Liver (tissue), 9 donors: ENCODE data around the gene COMP. TPM values are rescaled to one million over a fixed set of nuclear protein-coding genes. Genes with fewer than 3 reads are reported as not detected.

Experiments used
- DNase-seq: peaks from one replicate; pipeline ENCODE4 v3.0.0-alpha.2; 2017; ENCODE audit warnings: low spot score
- H3K27ac ChIP-seq, 2 donors: one replicate each; pipeline ENCODE4 v1.7.0; 2013; ENCODE audit warnings: inconsistent platforms in 2 of 2, low read length in 2 of 2, control low read depth in 1 of 2, low read depth in 1 of 2, mild to moderate bottlenecking in 1 of 2
- H3K27me3 ChIP-seq, 4 donors: one replicate each; pipeline versions ENCODE4 v1.6.1 to v1.7.0; 2013; ENCODE audit warnings: low read length in 3 of 4, inconsistent platforms in 1 of 4, mild to moderate bottlenecking in 1 of 4, moderate library complexity in 1 of 4; ENCODE audit not compliant: control insufficient read depth in 4 of 4, insufficient read depth in 4 of 4
- H3K36me3 ChIP-seq, 4 donors: one replicate each; pipeline versions ENCODE4 v1.6.1 to v1.7.0; 2013; ENCODE audit warnings: low read length in 3 of 4, mild to moderate bottlenecking in 3 of 4, low read depth in 1 of 4, moderate library complexity in 1 of 4; ENCODE audit not compliant: control insufficient read depth in 4 of 4, insufficient read depth in 3 of 4
- H3K4me1 ChIP-seq, 4 donors: one replicate each; pipeline versions ENCODE4 v1.6.1 to v1.7.0; 2013; ENCODE audit warnings: low read length in 3 of 4, mild to moderate bottlenecking in 3 of 4, moderate library complexity in 1 of 4; ENCODE audit not compliant: control insufficient read depth in 4 of 4, insufficient read depth in 4 of 4
- H3K4me3 ChIP-seq, 3 donors: one replicate each; pipeline versions ENCODE4 v1.6.1 to v1.7.0; 2013; ENCODE audit warnings: low read length in 3 of 3, control low read depth in 1 of 3, low read depth in 1 of 3, mild to moderate bottlenecking in 1 of 3
- H3K9ac ChIP-seq, 2 donors: one replicate each; pipeline ENCODE4 v1.7.0; 2013; ENCODE audit warnings: low read length in 2 of 2, mild to moderate bottlenecking in 2 of 2, moderate library complexity in 2 of 2, control low read depth in 1 of 2, low read depth in 1 of 2
- H3K9me3 ChIP-seq, 4 donors: one replicate each; pipeline versions ENCODE4 v1.6.1 to v1.7.0; 2013; ENCODE audit warnings: low read length in 3 of 4; ENCODE audit not compliant: control insufficient read depth in 4 of 4
- EGR1 ChIP-seq, 2 donors: IDR thresholded peaks; 2 replicates each; pipeline ENCODE4 v1.6.1; 2016 to 2018; ENCODE audit warnings: antibody characterized with exemption in 2 of 2, low read depth in 2 of 2
- FOXA1 ChIP-seq: IDR thresholded peaks from 2 replicates; pipeline ENCODE4 v1.6.1; 2016; ENCODE audit warnings: antibody characterized with exemption
- FOXA2 ChIP-seq: IDR thresholded peaks from 2 replicates; pipeline ENCODE4 v1.6.1; 2016; ENCODE audit warnings: antibody characterized with exemption
- GABPA ChIP-seq, 2 donors: IDR thresholded peaks in 1 of 2; conservative IDR thresholded peaks in 1 of 2; 2 replicates each; pipeline ENCODE4 v1.6.1; 2016; ENCODE audit warnings: antibody characterized with exemption in 2 of 2, mild to moderate bottlenecking in 1 of 2, moderate library complexity in 1 of 2
- HNF4A ChIP-seq, 2 donors: conservative IDR thresholded peaks; 2 replicates each; pipeline ENCODE4 v1.6.1; 2016; ENCODE audit warnings: antibody characterized with exemption in 2 of 2, mild to moderate bottlenecking in 2 of 2
- HNF4G ChIP-seq: IDR thresholded peaks from 2 replicates; pipeline ENCODE4 v1.6.1; 2016; ENCODE audit warnings: antibody characterized with exemption
- JUND ChIP-seq, 2 donors: IDR thresholded peaks; 2 replicates each; pipeline ENCODE4 v1.6.1; 2016; ENCODE audit warnings: antibody characterized with exemption in 2 of 2
- MAX ChIP-seq: IDR thresholded peaks from 2 replicates; pipeline ENCODE4 v1.6.1; 2016; ENCODE audit warnings: antibody characterized with exemption
- NR2F2 ChIP-seq: IDR thresholded peaks from 2 replicates; pipeline ENCODE4 v1.6.1; 2016; ENCODE audit warnings: antibody characterized with exemption
- RAD21 ChIP-seq, 2 donors: IDR thresholded peaks; 2 replicates each; pipeline ENCODE4 v1.6.1; 2016; ENCODE audit warnings: antibody characterized with exemption in 2 of 2, mild to moderate bottlenecking in 2 of 2
- REST ChIP-seq: IDR thresholded peaks from 2 replicates; pipeline ENCODE4 v1.6.1; 2016; ENCODE audit warnings: antibody characterized with exemption, mild to moderate bottlenecking
- RXRA ChIP-seq, 2 donors: IDR thresholded peaks; 2 replicates each; pipeline ENCODE4 v1.6.1; 2017 to 2018; ENCODE audit warnings: antibody characterized with exemption in 2 of 2, mild to moderate bottlenecking in 1 of 2
- SP1 ChIP-seq: IDR thresholded peaks from 2 replicates; pipeline ENCODE4 v1.6.1; 2018; ENCODE audit warnings: antibody characterized with exemption, mild to moderate bottlenecking
- TAF1 ChIP-seq: conservative IDR thresholded peaks from 2 replicates; pipeline ENCODE4 v1.6.1; 2016; ENCODE audit warnings: antibody characterized with exemption, mild to moderate bottlenecking
- YY1 ChIP-seq: IDR thresholded peaks from 2 replicates; pipeline ENCODE4 v1.6.1; 2016; ENCODE audit warnings: antibody characterized with exemption, mild to moderate bottlenecking
- WGBS: extraction: QIAGEN DNeasy Blood & Tissue Kit; methylation state at CpG from one replicate; pipeline ENCODE4 v1.1.7; 2013; 5-methylcytosine and 5-hydroxymethylcytosine counted together
- polyA plus RNA-seq, 2 donors: library from polyadenylated mRNA; stranded (reverse) in 1 of 2; unstranded in 1 of 2; fragments of 200-250 nt in 1 of 2; fragments of >200 nt in 1 of 2; fragmentation: Nextera tagmentation in 1 of 2; extraction: Ambion mirVana in 1 of 2; gene quantifications; one replicate each; pipeline versions ENCODE4 v1.2.1 to v1.2.3, GENCODE V29; 2013 to 2015
- total RNA-seq, 2 donors: library from RNA; depleted of rRNA; stranded (reverse); fragments of >200 nt; gene quantifications; one replicate each; pipeline ENCODE4 v1.2.3, GENCODE V29; 2014
- TF ChIP-seq, protein P1 (sequence below): fragments of 150-350 bp; IDR thresholded peaks from 2 replicates; pipeline ENCODE4 v1.5.1; 2017; ENCODE audit warnings: improper control_type of control experiment, low read depth, low read length; ENCODE audit not compliant: missing input control
- TF ChIP-seq, protein P2 (sequence below): IDR thresholded peaks from 2 replicates; pipeline ENCODE4 v1.6.1; 2016; ENCODE audit warnings: antibody characterized with exemption
- TF ChIP-seq, protein P3 (sequence below): IDR thresholded peaks from 2 replicates; pipeline ENCODE4 v1.6.1; 2016; ENCODE audit warnings: antibody characterized with exemption
- donor health status: healthy.
- donor health status: healthy.
- donor health status: healthy.
- donor health status: healthy.
- donor health status: healthy.

Gene COMP
- total and polyA plus RNA-seq, 4 donors, result 0.03 to 0.17 TPM; not detected in 2

DNA sequence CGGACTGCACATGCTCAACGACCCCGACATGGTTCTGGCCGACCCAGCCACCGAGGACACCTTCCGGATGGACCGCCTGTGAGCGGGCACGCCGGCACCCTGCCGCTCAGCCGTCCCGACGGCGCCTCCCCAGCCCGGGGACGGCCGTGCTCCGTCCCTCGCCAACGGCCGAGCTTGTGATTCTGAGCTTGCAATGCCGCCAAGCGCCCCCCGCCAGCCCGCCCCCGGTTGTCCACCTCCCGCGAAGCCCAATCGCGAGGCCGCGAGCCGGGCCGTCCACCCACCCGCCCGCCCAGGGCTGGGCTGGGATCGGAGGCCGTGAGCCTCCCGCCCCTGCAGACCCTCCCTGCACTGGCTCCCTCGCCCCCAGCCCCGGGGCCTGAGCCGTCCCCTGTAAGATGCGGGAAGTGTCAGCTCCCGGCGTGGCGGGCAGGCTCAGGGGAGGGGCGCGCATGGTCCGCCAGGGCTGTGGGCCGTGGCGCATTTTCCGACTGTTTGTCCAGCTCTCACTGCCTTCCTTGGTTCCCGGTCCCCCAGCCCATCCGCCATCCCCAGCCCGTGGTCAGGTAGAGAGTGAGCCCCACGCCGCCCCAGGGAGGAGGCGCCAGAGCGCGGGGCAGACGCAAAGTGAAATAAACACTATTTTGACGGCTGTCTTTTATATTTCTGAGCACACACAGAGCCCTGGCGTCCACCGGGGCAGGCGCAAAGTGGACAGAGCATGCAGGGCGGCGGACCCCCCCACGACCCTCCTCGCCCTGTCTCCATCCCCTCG, 13.6 kb downstream of the COMP start:
- Histone ChIP-seq H3K27me3 (no peaks in the 10 kb centered on the region), H3K27ac (no peak overlapping the region), H3K4me1 (no peaks in the 10 kb centered on the region), H3K9ac (no peak overlapping the region), H3K4me3 (no peak overlapping the region), H3K36me3 (no peaks in the 10 kb centered on the region), H3K9me3 (no peaks in the 10 kb centered on the region)
- no peak for DNase-seq
- whole genome bisulfite sequencing, result 69% methylated on average over 71 of the region's 71 CpGs
- TF ChIP-seq, protein P1, sequence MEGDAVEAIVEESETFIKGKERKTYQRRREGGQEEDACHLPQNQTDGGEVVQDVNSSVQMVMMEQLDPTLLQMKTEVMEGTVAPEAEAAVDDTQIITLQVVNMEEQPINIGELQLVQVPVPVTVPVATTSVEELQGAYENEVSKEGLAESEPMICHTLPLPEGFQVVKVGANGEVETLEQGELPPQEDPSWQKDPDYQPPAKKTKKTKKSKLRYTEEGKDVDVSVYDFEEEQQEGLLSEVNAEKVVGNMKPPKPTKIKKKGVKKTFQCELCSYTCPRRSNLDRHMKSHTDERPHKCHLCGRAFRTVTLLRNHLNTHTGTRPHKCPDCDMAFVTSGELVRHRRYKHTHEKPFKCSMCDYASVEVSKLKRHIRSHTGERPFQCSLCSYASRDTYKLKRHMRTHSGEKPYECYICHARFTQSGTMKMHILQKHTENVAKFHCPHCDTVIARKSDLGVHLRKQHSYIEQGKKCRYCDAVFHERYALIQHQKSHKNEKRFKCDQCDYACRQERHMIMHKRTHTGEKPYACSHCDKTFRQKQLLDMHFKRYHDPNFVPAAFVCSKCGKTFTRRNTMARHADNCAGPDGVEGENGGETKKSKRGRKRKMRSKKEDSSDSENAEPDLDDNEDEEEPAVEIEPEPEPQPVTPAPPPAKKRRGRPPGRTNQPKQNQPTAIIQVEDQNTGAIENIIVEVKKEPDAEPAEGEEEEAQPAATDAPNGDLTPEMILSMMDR, result no peak
- no peak for TF ChIP-seq RXRA (IDR thresholded peaks at IDR 0.05)
- TF ChIP-seq REST, result no peak
- TF ChIP-seq RAD21 (IDR thresholded peaks at IDR 0.05), result no peak
- TF ChIP-seq HNF4A (conservative IDR thresholded peaks at IDR 0.05), result no peak
- no peak for TF ChIP-seq EGR1 (IDR thresholded peaks at IDR 0.05; ENCODE audit: low read depth in 2 of 2)
- no peak for TF ChIP-seq FOXA2
- TF ChIP-seq NR2F2, result no peak
- no peak for TF ChIP-seq YY1
- TF ChIP-seq JUND (IDR thresholded peaks at IDR 0.05), result no peak
- no peak for TF ChIP-seq TAF1
- TF ChIP-seq, protein P2, sequence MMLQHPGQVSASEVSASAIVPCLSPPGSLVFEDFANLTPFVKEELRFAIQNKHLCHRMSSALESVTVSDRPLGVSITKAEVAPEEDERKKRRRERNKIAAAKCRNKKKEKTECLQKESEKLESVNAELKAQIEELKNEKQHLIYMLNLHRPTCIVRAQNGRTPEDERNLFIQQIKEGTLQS, result no peak
- no peak for TF ChIP-seq GABPA (IDR thresholded peaks at IDR 0.05 in 1 of 2, conservative IDR thresholded peaks at IDR 0.05 in 1 of 2)
- TF ChIP-seq SP1, result no peak
- no peak for TF ChIP-seq FOXA1
- TF ChIP-seq HNF4G, result no peak
- TF ChIP-seq, protein P3, sequence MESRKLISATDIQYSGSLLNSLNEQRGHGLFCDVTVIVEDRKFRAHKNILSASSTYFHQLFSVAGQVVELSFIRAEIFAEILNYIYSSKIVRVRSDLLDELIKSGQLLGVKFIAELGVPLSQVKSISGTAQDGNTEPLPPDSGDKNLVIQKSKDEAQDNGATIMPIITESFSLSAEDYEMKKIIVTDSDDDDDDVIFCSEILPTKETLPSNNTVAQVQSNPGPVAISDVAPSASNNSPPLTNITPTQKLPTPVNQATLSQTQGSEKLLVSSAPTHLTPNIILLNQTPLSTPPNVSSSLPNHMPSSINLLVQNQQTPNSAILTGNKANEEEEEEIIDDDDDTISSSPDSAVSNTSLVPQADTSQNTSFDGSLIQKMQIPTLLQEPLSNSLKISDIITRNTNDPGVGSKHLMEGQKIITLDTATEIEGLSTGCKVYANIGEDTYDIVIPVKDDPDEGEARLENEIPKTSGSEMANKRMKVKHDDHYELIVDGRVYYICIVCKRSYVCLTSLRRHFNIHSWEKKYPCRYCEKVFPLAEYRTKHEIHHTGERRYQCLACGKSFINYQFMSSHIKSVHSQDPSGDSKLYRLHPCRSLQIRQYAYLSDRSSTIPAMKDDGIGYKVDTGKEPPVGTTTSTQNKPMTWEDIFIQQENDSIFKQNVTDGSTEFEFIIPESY, result no peak
- TF ChIP-seq MAX, result no peak
